ENCODE data around the gene KLHL22.
A peak's percentile ranks its signal among the peaks of the same experiment; 100 is the strongest.
"Not testable (repeated sequence)": the region's sequence is repeated elsewhere in the genome, so short reads cannot be mapped to it uniquely, and the experiment has no call there.

KLHL22 gene, protein sequence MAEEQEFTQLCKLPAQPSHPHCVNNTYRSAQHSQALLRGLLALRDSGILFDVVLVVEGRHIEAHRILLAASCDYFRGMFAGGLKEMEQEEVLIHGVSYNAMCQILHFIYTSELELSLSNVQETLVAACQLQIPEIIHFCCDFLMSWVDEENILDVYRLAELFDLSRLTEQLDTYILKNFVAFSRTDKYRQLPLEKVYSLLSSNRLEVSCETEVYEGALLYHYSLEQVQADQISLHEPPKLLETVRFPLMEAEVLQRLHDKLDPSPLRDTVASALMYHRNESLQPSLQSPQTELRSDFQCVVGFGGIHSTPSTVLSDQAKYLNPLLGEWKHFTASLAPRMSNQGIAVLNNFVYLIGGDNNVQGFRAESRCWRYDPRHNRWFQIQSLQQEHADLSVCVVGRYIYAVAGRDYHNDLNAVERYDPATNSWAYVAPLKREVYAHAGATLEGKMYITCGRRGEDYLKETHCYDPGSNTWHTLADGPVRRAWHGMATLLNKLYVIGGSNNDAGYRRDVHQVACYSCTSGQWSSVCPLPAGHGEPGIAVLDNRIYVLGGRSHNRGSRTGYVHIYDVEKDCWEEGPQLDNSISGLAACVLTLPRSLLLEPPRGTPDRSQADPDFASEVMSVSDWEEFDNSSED

GRCh38 chr22:20494978-20495860 lies at the start of gene KLHL22:
KLHL22 (minus strand) TSS chr22:20495795; CDS start chr22:20489211, 6,584 bp downstream.
- DNase-seq (ENCODE audit: low spot score), result peak; percentile 82

DNA sequence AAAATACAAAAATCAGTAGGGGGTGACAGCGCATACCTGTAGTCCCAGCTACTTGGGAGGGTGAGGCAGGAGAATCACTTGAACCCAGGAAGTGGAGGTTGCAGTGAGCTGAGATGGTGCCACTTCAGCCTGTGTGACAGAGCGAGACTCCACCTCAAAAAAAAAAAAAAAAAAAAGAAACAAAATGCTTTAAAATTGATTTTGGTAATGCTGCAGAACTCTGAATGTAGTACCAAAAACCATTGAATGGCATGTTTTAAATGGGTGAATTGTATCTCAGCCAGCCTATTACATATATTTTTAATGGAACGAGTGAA lies 49.7 kb upstream of the KLHL22 start:
- DNase-seq (ENCODE audit: low spot score), result not testable (repeated sequence)

DNA sequence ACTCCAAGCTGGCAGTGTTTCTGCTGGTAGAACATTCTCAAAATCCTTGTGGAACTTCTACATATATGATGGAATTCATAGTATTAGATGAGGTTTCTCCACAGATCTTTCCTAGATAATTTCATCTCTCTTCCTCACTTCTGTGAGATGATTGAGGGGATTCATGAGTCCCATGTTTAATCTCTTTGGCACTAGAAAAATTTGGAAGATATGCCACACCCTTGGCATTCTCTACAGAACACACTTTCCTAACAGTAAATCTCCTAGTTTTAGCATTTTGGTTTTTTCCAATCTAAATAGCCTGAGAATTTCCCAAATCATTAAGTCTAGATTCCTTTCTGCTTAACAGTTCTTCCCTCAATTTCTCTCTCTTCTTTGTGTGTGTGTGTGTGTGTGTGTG lies 47.1 kb upstream of the KLHL22 start:
- DNase-seq (ENCODE audit: low spot score), result no peak

GRCh38 chr22:20542055-20542454 lies 46.5 kb upstream of the KLHL22 start:
- DNase-seq (ENCODE audit: low spot score), result no peak

DNA sequence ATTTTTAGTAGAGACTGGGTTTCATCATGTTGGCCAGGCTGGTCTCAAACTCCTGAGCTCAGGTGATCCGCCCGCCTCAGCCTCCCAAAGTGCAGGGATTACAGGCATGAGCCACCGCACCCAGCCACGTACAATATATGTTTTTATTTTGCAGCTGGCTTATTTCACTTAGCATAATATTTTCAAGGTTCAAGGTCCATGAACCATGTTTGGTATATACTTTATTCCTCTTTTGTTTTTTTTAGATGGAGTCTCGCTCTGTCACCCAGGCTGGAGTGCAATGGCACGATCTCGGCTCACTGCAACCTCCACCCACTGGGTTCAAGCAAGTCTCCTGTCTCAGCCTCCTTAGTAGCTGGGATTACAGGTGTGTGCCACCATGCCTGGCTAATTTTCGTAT lies 43.3 kb upstream of the KLHL22 start:
- DNase-seq (ENCODE audit: low spot score), result not testable (repeated sequence)

- DNase-seq (ENCODE audit: low spot score), result no peak
Measured at GRCh38 chr22:20537983-20538382, 42.4 kb upstream of the KLHL22 start.

DNA sequence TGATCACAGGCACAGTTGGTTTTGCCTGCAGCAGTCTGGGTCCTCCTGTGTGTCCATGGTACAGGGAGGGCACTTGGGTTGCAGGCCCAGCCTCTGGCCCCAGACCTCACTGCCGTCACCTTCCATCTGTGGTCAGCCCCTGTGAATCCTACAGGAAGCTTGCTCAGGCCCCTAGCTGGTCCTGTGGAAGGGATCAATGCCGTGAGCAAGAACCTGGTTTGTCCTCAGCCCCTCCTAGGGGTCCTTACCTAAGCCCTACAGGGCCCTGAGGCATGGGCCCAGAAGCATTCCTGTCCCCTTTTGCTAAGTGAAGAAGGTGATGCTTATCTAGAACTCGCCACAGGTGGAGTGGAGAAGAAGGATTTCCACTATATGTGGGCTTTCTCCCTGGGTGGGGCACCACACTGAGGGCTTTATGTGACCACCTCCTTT lies 41.7 kb upstream of the KLHL22 start:
- DNase-seq (ENCODE audit: low spot score), result no peak

GRCh38 chr22:20536590-20537324 lies 41.2 kb upstream of the KLHL22 start:
- no peak for DNase-seq (ENCODE audit: low spot score)

- DNase-seq (ENCODE audit: low spot score), result no peak
Measured at GRCh38 chr22:20533879-20534265, 38.3 kb upstream of the KLHL22 start.

DNA sequence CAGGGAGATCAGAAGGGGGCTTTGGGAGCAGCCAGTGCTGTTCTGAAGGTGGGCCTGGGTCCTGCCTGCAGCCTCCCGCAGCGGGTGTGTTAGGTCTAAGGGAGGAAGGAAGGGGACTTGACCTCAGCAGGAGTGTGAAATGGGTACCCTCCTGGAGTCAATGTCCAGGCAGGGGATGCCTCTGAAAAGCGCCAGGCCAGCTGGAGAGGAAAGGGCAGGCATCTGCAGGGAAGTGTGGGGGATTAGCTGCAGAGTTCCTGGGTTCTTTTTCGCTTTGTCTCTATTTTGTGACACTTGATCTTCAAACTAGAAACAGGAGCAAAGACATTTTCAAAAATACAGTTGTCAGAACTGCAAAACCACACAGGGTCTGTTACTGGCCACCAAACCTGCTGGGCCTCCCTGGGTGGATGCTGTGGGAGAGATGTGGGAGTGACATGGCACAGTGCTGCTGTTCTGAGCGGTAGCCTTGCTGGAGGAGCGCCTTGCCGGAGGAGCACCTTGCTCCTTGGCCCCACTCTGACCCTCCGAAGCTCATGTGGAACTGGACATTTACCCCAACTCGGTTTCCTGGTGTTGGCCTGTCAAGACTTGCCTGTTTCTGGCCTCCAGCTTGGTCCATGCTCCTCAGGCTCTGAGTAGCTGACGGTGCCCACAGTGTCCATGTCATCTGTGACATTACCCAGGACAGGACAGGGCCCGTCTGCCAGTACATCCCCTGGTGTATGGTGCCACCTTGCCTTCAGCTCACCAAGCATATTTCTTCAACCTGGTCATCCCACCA lies 37.7 kb upstream of the KLHL22 start:
- no peak for DNase-seq (ENCODE audit: low spot score)

DNA sequence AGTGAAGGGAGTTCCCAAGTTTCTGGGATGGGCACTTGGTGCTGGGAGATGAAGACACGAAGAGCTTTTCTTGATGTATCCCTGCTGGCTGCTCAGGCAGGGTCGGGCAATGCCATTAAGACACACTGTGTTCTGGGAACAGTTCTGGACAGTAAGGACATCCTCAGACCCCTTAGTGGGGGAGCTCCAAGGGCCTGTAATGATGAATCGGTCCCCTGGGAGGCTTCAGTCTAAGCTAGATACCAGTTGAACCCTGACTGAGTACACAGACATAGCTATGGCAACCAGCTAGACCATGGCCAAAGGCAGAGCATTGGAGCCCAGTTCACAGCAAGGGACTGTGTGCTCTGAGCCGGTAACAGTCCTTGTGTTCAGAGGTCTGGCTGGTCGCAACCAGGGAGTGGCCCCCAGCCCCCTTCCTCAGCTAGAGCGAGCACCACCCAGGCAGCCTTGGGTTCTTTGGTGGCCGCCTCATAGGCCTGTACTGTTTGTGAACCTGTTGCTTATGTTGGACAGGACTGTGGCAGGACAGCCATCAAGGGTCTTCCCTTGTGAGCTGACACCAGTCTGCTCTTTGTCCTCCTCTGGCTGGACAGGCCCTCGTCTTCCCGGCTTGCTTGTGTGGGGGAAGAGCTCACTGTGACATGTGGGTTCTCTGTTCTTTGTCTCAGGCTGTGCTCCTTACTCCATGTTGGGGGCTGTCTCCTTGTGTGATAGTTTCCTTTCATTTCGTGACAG lies 36.8 kb upstream of the KLHL22 start:
- no peak for DNase-seq (ENCODE audit: low spot score)

DNA sequence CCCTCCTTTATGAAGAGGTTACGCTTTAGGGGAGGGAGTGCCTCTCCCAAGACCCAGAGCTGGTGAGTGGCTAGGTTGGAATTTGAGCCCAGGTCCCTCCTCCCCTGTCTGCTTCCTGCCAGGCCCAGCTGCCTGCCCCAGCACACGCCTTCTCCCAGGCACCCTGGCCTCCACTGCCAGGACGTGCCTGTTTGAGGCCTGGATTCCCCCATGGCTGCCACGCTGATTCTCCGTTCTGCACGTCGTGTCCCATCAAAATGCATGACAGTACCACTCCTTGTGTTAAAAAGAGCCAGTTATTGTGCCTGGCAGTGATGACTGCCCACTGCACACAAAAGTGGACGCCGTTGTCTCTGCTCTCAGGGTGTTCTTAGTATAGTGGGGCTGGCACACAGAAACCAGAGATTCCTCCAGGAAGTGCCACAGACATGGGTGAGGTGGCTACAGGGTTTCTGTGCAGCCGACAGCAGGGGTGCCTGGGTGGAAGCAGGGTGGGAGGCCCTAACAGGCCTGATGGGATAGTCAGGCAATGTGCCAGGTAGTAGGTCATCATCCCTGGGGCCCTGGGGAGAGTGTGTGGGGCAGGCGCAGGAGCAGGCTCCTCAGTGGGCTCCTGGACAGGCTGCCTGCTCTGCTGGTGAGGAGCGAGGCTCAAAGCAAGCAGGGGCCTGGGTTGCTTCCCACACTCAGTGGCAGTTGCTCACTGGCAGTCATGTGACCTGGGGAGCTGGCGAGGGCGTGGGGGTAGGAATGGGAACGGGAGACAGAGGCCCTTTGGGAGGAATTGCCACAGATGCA lies 36.0 kb upstream of the KLHL22 start:
- DNase-seq (ENCODE audit: low spot score), result peak; percentile 91

DNA sequence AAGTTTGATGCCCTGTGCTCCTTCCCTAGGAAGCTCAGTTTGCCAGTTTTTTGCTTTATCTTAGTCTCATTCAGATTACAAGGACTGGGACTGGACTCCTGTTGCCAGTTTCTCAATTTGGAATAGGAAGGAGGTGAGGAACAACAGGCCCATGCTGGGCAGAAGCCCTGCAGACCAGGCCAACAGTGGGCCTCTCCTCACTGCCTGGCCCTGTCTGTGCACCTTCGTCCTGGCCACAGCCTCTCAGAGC lies 35.5 kb upstream of the KLHL22 start:
- no peak for DNase-seq (ENCODE audit: low spot score)

GRCh38 chr22:20530368-20531153 lies 35.0 kb upstream of the KLHL22 start:
- DNase-seq (ENCODE audit: low spot score), result peak; percentile 83

DNA sequence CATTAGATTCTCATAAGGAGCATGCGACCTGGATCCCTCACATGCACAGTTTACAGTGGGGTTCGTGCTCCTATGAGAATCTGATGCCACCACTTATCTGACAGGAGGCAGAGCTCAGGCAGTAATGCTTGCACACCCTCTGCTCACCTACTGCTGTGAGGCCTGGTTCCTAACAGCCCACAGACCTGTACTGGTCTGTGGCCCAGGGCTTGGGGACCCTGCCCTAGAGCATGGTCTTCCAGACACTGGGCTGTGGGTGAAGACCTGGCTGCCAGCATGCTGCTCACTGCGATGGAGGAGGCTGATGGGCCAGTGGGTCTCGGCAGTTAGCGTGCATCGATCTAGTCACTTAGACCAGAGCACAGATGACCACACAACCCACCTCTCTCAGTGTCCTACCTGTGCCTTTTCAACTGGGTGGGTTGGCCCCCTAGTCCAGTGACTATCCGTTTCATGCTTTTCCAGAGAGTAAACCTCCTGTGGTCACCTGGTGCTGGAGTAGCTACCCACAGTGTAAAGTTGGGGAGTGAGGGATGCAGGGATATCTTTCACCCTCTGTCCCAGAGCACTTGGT lies 32.9 kb upstream of the KLHL22 start:
- DNase-seq (ENCODE audit: low spot score), result no peak

GRCh38 chr22:20526628-20527355 lies 31.2 kb upstream of the KLHL22 start:
- peak; percentile 56 for DNase-seq (ENCODE audit: low spot score)

- DNase-seq (ENCODE audit: low spot score), result no peak
Measured at GRCh38 chr22:20526305-20526627, 30.7 kb upstream of the KLHL22 start.

- DNase-seq (ENCODE audit: low spot score), result no peak
Measured at GRCh38 chr22:20525048-20525447, 29.5 kb upstream of the KLHL22 start.
